Activated CD8-positive, alpha-beta T cell treated with anti-CD3 and anti-CD28 coated beads for 36 hours (primary cell): ENCODE results near the gene ST8SIA2. TPM values are rescaled to one million over a fixed set of nuclear protein-coding genes. Genes with fewer than 3 reads are reported as not detected.

Experiments used
- ATAC-seq: fragments of 200-7000 bp; cut with Tn5 transposase; one replicate; pipeline ENCODE4 v1.10.0; 2021; ENCODE audit warnings: mild to moderate bottlenecking, moderate library complexity
- CTCF ChIA-PET: fragments of 350-600 bp; sonication (Branson Sonifier 250); formaldehyde crosslinking; loops from one replicate; lab custom pipeline; 2021; ENCODE audit warnings: antibody characterized with exemption; lab: Charles Lee
- POLR2A ChIA-PET: fragments of 350-600 bp; sonication (Branson Sonifier 250); formaldehyde crosslinking; loops from one replicate; lab custom pipeline; 2021; ENCODE audit warnings: antibody characterized with exemption; lab: Charles Lee
- DNase-seq: peaks from one replicate; pipeline ENCODE4 v3.0.0-alpha.2; 2020
- H3K27ac Mint-ChIP-seq: one replicate; pipeline ENCODE4 v1.8.0; 2021; ENCODE audit warnings: mild to moderate bottlenecking, mixed read lengths
- H3K27me3 Mint-ChIP-seq: one replicate; pipeline ENCODE4 v1.8.0; 2021; ENCODE audit warnings: mixed read lengths
- H3K36me3 Mint-ChIP-seq: one replicate; pipeline ENCODE4 v1.8.0; 2021; ENCODE audit warnings: low read depth, mixed read lengths
- H3K4me1 Mint-ChIP-seq: one replicate; pipeline ENCODE4 v1.8.0; 2021; ENCODE audit warnings: low read depth, mixed read lengths
- H3K4me3 Mint-ChIP-seq: one replicate; pipeline ENCODE4 v1.8.0; 2021; ENCODE audit warnings: mild to moderate bottlenecking, moderate library complexity, mixed read lengths
- H3K9me3 Mint-ChIP-seq: one replicate; pipeline ENCODE4 v1.8.0; 2021; ENCODE audit warnings: mixed read lengths
- CTCF ChIP-seq: fragments of 200-600 bp; IDR thresholded peaks from one replicate; pipeline ENCODE4 v1.8.0; 2022; ENCODE audit warnings: antibody characterized with exemption, mild to moderate bottlenecking
- intact Hi-C: fragments of 100-400 bp; cut with micrococcal nuclease; formaldehyde crosslinking; loops from one replicate; pipeline ENCODE4 v1.10.0; 2022
- total RNA-seq, 2 experiments: library from RNA; stranded (reverse); gene quantifications; one replicate each; pipeline ENCODE4 v1.2.3, GENCODE V29; 2021

ST8SIA2 gene
- total RNA-seq, 2 experiments from 2014 or later, result not detected

DNA sequence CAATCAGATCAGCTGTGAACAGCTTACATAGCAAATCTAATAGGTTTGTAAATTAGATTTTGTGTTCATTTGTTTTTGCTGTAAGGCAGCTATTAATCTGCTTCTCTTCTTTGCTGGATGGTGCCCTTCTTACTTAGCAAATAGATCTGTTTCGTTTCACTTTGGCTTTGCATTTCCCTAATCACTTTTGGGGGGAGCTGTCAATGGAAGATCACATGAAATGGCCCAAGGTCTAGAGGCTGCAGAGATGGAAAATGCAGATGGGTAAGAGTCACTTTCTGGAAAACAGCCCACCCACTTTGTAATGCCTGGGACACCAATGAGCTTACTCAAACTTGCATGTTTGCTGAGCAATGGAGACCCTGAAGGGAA lies 36.4 kb downstream of the ST8SIA2 start:
- ChIA-PET POLR2A (interaction anchor here (0.8 kb wide), 1 partner anchor 47 kb away, joined by 3 read pairs; no protein-coding TSS in a partner anchor), CTCF (no interaction called here)
- Mint-ChIP-seq H3K27ac (no peak overlapping the region), H3K36me3 (no peaks in the 10 kb centered on the region), H3K4me1 (no peaks in the 10 kb centered on the region), H3K9me3 (no peaks in the 10 kb centered on the region), H3K4me3 (no peak overlapping the region), H3K27me3 (peaks cover 10% of the 10 kb centered on the region)
- DNase-seq (no peak), ATAC-seq (no peak)
- TF ChIP-seq CTCF, result no peak
- intact Hi-C loops, result no loop called here

DNA sequence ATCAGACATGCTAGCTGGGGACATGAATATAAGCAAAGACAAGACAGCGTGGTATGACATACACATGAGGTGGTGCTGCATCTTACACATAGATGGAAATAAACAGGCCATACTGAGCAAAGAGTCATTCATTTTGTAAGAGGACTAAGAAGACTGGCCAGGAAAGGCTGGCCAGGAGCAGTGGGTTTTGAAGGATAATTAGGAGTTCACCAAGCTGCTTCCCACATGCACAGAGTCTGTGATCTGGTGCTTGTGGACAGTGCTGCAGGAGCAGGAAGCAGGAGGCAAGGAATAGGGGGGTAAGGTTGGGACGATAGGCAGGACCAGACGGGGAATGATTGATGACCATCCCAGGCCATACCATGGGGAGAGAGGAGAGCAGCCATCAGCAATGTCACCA lies 41.5 kb downstream of the ST8SIA2 start:
- H3K27me3 Mint-ChIP-seq, result no peaks in the 10 kb centered on the region
- H3K4me3 Mint-ChIP-seq, result no peak overlapping the region
- no peak for ATAC-seq
- H3K27ac Mint-ChIP-seq, result no peak overlapping the region
- H3K4me1 Mint-ChIP-seq, result no peaks in the 10 kb centered on the region
- no peaks in the 10 kb centered on the region for H3K9me3 Mint-ChIP-seq
- ChIA-PET POLR2A (no interaction called here), CTCF (no interaction called here)
- DNase-seq, result no peak
- no peaks in the 10 kb centered on the region for H3K36me3 Mint-ChIP-seq
- intact Hi-C loops, result no loop called here
- no peak for TF ChIP-seq CTCF

GRCh38 chr15:92438471-92438870 lies 44.8 kb downstream of the ST8SIA2 start:
- Mint-ChIP-seq H3K4me3 (no peak overlapping the region), H3K36me3 (no peaks in the 10 kb centered on the region), H3K27ac (no peak overlapping the region), H3K4me1 (no peaks in the 10 kb centered on the region), H3K27me3 (no peaks in the 10 kb centered on the region), H3K9me3 (no peaks in the 10 kb centered on the region)
- intact Hi-C loops, result no loop called here
- CTCF ChIA-PET, result no interaction called here
- no peak for TF ChIP-seq CTCF
- POLR2A ChIA-PET, result no interaction called here
- ATAC-seq, result no peak
- no peak for DNase-seq

DNA sequence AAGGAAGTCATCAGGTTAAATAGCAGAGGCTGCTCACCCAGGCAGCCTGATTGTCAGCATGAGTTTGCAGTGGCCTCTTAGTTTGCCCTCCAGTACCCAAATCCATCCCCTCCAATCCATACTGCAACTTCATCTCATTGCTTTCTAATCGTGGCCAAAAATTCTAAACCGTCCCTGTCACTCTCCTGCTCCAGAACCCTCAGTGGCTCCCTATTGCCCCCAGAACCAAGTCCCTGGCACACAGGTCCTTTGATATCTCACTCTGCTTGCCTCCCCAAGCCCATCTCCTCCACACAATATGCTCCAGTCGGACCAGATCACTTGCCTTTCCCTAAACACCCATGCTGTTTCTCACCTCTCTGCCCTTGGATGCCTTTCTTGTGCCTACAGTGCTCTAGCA lies 49.7 kb downstream of the ST8SIA2 start:
- POLR2A ChIA-PET, result no interaction called here
- intact Hi-C loops, result no loop called here
- Mint-ChIP-seq H3K9me3 (no peaks in the 10 kb centered on the region), H3K4me3 (no peak overlapping the region), H3K4me1 (no peaks in the 10 kb centered on the region), H3K27ac (no peak overlapping the region), H3K27me3 (no peaks in the 10 kb centered on the region), H3K36me3 (no peaks in the 10 kb centered on the region)
- no peak for TF ChIP-seq CTCF
- CTCF ChIA-PET, result no interaction called here
- no peak for ATAC-seq
- DNase-seq, result no peak

GRCh38 chr15:92444631-92445030 lies 51.0 kb downstream of the ST8SIA2 start:
- no peak overlapping the region for H3K27ac Mint-ChIP-seq

More at GRCh38 chr15:92444631-92445030, 51.0 kb downstream of the ST8SIA2 start:
- intact Hi-C loops, result no loop called here
- TF ChIP-seq CTCF, result no peak
- Mint-ChIP-seq H3K4me1 (no peaks in the 10 kb centered on the region), H3K9me3 (no peaks in the 10 kb centered on the region), H3K36me3 (no peaks in the 10 kb centered on the region), H3K27me3 (no peaks in the 10 kb centered on the region), H3K4me3 (no peak overlapping the region)
- ATAC-seq (no peak), DNase-seq (no peak)
- ChIA-PET CTCF (no interaction called here), POLR2A (no interaction called here)
